ENCODE measurements around the gene DNTT. TPM values are rescaled to one million over a fixed set of nuclear protein-coding genes. Genes with fewer than 3 reads are reported as not detected.

DNTT gene
- total and polyA plus RNA-seq, 4 donors, result not detected

DNA sequence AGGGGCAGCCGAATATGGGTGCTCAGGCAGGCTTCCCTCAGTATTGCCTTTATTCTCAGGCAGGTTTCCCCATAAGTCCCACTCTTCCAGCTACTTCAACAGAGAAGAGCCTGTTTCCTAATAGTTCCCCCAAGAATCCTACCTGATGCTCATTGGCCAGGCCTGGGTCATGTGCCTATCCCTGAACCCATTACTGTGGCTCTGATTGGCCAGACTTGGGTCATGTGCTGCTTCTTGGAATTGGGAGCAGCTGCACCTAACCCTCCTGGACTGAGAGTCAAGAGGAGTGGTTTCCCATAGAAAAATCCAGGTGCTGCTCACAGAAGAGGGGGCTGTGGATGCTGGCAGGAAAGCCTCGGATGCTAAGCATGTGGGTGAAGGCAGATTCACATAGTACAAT is 32.9 kb downstream of the DNTT start:
- no peak overlapping the region for H3K4me3 ChIP-seq
- DNase-seq (no peak), ATAC-seq (ENCODE audit: insufficient read depth, low FRiP score) (no peak)
- H3K27me3 ChIP-seq (ENCODE audit: control insufficient read depth in 3 of 3, insufficient read depth in 3 of 3, low read length in 2 of 3), result peaks cover 0 to 12% (median 0%) of the 10 kb centered on the region in 3 donors
- H3K9me3 ChIP-seq (ENCODE audit: control insufficient read depth in 4 of 4, insufficient read depth in 3 of 4, low read length in 3 of 4), result no peaks in the 10 kb centered on the region
- WGBS, 2 donors, result 76 to 77% methylated on average over 2 of the region's 2 CpGs
- H3K9ac ChIP-seq (ENCODE audit: insufficient read depth in 1 of 2, low read length in 2 of 2), result no peak overlapping the region
- no peak overlapping the region for H3K27ac ChIP-seq (ENCODE audit: low read depth in 1 of 2, low read length in 1 of 2)
- H3K36me3 ChIP-seq (ENCODE audit: control insufficient read depth in 4 of 4, insufficient read depth in 4 of 4, low read length in 4 of 4), result no peaks in the 10 kb centered on the region
- TF ChIP-seq, protein P1, sequence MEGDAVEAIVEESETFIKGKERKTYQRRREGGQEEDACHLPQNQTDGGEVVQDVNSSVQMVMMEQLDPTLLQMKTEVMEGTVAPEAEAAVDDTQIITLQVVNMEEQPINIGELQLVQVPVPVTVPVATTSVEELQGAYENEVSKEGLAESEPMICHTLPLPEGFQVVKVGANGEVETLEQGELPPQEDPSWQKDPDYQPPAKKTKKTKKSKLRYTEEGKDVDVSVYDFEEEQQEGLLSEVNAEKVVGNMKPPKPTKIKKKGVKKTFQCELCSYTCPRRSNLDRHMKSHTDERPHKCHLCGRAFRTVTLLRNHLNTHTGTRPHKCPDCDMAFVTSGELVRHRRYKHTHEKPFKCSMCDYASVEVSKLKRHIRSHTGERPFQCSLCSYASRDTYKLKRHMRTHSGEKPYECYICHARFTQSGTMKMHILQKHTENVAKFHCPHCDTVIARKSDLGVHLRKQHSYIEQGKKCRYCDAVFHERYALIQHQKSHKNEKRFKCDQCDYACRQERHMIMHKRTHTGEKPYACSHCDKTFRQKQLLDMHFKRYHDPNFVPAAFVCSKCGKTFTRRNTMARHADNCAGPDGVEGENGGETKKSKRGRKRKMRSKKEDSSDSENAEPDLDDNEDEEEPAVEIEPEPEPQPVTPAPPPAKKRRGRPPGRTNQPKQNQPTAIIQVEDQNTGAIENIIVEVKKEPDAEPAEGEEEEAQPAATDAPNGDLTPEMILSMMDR (IDR thresholded peaks at IDR 0.05; ENCODE audit: control extremely low read depth, extremely low read depth), result no peak
- no peaks in the 10 kb centered on the region for H3K4me1 ChIP-seq (ENCODE audit: control insufficient read depth in 5 of 5, insufficient read depth in 5 of 5, low read length in 5 of 5)

DNA sequence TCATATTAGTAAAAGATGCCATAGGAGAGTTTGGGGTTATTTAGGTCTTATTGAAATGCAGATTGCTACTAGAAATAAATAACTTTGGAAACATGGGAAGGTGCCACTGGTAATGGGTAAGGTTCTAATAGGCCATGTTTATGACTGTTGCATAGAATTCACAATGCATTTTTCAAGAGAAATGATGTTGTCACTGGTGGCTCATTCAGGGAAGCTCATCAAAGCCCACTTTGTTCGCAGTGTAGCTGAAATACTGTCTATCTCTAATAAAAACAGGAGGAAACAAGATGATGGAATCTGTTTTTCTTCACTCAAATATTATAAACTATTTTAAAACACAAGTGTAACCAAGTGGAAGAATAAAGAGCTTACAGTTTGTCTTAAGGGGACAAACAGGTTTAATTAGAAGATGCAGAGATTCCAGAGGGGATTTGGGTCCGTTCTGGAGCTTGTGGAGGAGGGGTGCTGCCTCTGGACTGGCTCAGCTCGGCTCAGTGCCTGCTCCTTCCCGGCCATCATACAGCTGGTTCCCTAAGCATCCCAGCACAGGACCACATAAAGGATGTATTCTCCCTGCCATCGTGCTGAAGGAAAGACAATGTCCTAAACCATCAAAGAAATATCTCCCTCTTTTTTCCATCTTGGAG is 34.2 kb downstream of the DNTT start:
- no peak overlapping the region for H3K9ac ChIP-seq (ENCODE audit: insufficient read depth in 1 of 2, low read length in 2 of 2)
- H3K4me3 ChIP-seq, result no peak overlapping the region
- no peak for DNase-seq
- H3K27ac ChIP-seq (ENCODE audit: low read depth in 1 of 2, low read length in 1 of 2), result no peak overlapping the region
- no peak for ATAC-seq (ENCODE audit: insufficient read depth, low FRiP score)
- 58 to 72% methylated on average over 5 of the region's 5 CpGs for WGBS, 2 donors
- no peaks in the 10 kb centered on the region for H3K4me1 ChIP-seq (ENCODE audit: control insufficient read depth in 5 of 5, insufficient read depth in 5 of 5, low read length in 5 of 5)
- H3K27me3 ChIP-seq (ENCODE audit: control insufficient read depth in 3 of 3, insufficient read depth in 3 of 3, low read length in 2 of 3), result peaks cover 0 to 9% (median 0%) of the 10 kb centered on the region in 3 donors
- TF ChIP-seq, protein P1 (IDR thresholded peaks at IDR 0.05; ENCODE audit: control extremely low read depth, extremely low read depth), result no peak
- no peaks in the 10 kb centered on the region for H3K36me3 ChIP-seq (ENCODE audit: control insufficient read depth in 4 of 4, insufficient read depth in 4 of 4, low read length in 4 of 4)
- H3K9me3 ChIP-seq (ENCODE audit: control insufficient read depth in 4 of 4, insufficient read depth in 3 of 4, low read length in 3 of 4), result no peaks in the 10 kb centered on the region

DNA sequence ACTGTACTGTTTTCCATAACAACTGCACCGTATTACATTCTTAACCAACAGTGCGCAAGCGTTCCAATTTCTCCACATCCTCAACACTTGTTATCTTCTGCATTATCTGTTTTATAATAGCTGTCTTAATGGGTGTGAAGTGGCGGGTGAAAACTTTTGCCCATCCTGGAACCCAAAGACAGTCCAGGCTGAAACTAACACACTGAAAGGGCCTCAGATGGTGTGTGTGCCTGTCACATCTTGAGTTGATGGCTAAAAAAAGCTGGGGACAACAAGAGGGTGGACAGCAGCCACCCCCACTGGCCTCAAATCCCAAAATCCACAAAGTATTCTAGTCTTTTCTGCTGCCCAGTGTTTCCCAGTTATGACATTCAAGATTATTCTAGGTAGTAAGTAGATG is 35.1 kb downstream of the DNTT start:
- Histone ChIP-seq H3K27me3 (ENCODE audit: control insufficient read depth in 3 of 3, insufficient read depth in 3 of 3, low read length in 2 of 3) (peaks cover 0 to 8% (median 0%) of the 10 kb centered on the region in 3 donors), H3K4me3 (no peak overlapping the region), H3K9ac (ENCODE audit: insufficient read depth in 1 of 2, low read length in 2 of 2) (no peak overlapping the region), H3K27ac (ENCODE audit: low read depth in 1 of 2, low read length in 1 of 2) (no peak overlapping the region), H3K36me3 (ENCODE audit: control insufficient read depth in 4 of 4, insufficient read depth in 4 of 4, low read length in 4 of 4) (no peaks in the 10 kb centered on the region), H3K9me3 (ENCODE audit: control insufficient read depth in 4 of 4, insufficient read depth in 3 of 4, low read length in 3 of 4) (no peaks in the 10 kb centered on the region), H3K4me1 (ENCODE audit: control insufficient read depth in 5 of 5, insufficient read depth in 5 of 5, low read length in 5 of 5) (no peaks in the 10 kb centered on the region)
- TF ChIP-seq, protein P1 (IDR thresholded peaks at IDR 0.05; ENCODE audit: control extremely low read depth, extremely low read depth), result no peak
- 91 to 93% methylated on average over 4 of the region's 4 CpGs for WGBS, 2 donors
- DNase-seq (no peak), ATAC-seq (ENCODE audit: insufficient read depth, low FRiP score) (no peak)
